Globus pallidus (tissue), 1 donor: ENCODE measurements around the gene CMKLR1.

Experiments
- DNase-seq: peaks from one replicate; pipeline ENCODE4 v3.0.0-alpha.2; 2015; ENCODE audit warnings: low spot score

The CMKLR1 gene

GRCh38 chr12:108335349-108336119 lies 3.6 kb downstream of the CMKLR1 start:
- DNase-seq, result no peak

GRCh38 chr12:108333898-108334699 lies 5.0 kb downstream of the CMKLR1 start:
- no peak for DNase-seq

- peak; percentile 58 for DNase-seq
Observed at GRCh38 chr12:108332791-108333382, 6.2 kb downstream of the CMKLR1 start.

GRCh38 chr12:108328420-108328819 lies 10.7 kb downstream of the CMKLR1 start:
- DNase-seq, result no peak

GRCh38 chr12:108327621-108328344 lies 11.3 kb downstream of the CMKLR1 start:
- no peak for DNase-seq

GRCh38 chr12:108326254-108326750 lies 12.8 kb downstream of the CMKLR1 start:
- no peak for DNase-seq

GRCh38 chr12:108325549-108325948 lies 13.6 kb downstream of the CMKLR1 start:
- DNase-seq, result no peak

GRCh38 chr12:108325018-108325358 lies 14.1 kb downstream of the CMKLR1 start:
- DNase-seq, result no peak

GRCh38 chr12:108324351-108325017 lies 14.6 kb downstream of the CMKLR1 start:
- no peak for DNase-seq

GRCh38 chr12:108323581-108323980 lies 15.5 kb downstream of the CMKLR1 start:
- no peak for DNase-seq

GRCh38 chr12:108322998-108323397 lies 16.1 kb downstream of the CMKLR1 start:
- DNase-seq, result no peak

GRCh38 chr12:108321688-108322087 lies 17.4 kb downstream of the CMKLR1 start:
- DNase-seq, result no peak

- DNase-seq, result no peak
Observed at GRCh38 chr12:108320507-108321293, 18.4 kb downstream of the CMKLR1 start.

GRCh38 chr12:108319277-108320234 lies 19.6 kb downstream of the CMKLR1 start:
- DNase-seq, result no peak

GRCh38 chr12:108318472-108319275 lies 20.4 kb downstream of the CMKLR1 start:
- no peak for DNase-seq

- DNase-seq, result no peak
Observed at GRCh38 chr12:108317308-108318234, 21.5 kb downstream of the CMKLR1 start.
